SU-DHL-6 (cell line): Measurements from ENCODE around the gene SMIM8.

Source experiments
- H2AFZ ChIP-seq: fragments of 200-600 bp; sonication (generic); 2 replicates; pipeline ENCODE4 v1.6.1; 2014; ENCODE audit warnings: low read depth, mild to moderate bottlenecking, moderate library complexity, mixed read lengths, antibody characterized with exemption, low read length; ENCODE audit not compliant: severe bottlenecking
- H3F3A ChIP-seq: fragments of 200-600 bp; shearing (Covaris generic); 2 replicates; pipeline ENCODE4 v1.6.0; 2016; ENCODE audit warnings: antibody characterized with exemption, mild to moderate bottlenecking; ENCODE audit not compliant: insufficient read depth
- H3K27ac ChIP-seq: fragments of 200-600 bp; sonication (generic); 2 replicates; pipeline ENCODE4 v1.5.1; 2016; ENCODE audit warnings: low read depth, mild to moderate bottlenecking, low read length, moderate library complexity, mixed read lengths
- H3K27me3 ChIP-seq: fragments of 200-600 bp; sonication (generic), shearing (Covaris generic); 2 replicates; pipeline ENCODE4 v1.6.0; 2014; ENCODE audit warnings: mild to moderate bottlenecking, low read length
- H3K36me3 ChIP-seq: fragments of 200-600 bp; sonication (generic); 2 replicates; pipeline ENCODE4 v1.6.1; 2014; ENCODE audit warnings: mild to moderate bottlenecking, low read length, mixed read lengths
- H3K4me2 ChIP-seq: fragments of 300-600, 200-600 bp; shearing (Covaris generic), sonication (generic); 2 replicates; pipeline ENCODE4 v1.6.0; 2014; ENCODE audit warnings: low read length, low read depth, mild to moderate bottlenecking; ENCODE audit not compliant: poor library complexity, severe bottlenecking
- H3K4me3 ChIP-seq: fragments of 200-600 bp; sonication (generic); 2 replicates; pipeline ENCODE4 v1.5.1; 2014; ENCODE audit warnings: antibody characterized with exemption, low read length, mild to moderate bottlenecking, mixed read lengths; ENCODE audit not compliant: insufficient read depth, poor library complexity, severe bottlenecking
- H3K79me2 ChIP-seq: fragments of 200-600 bp; sonication (generic); 2 replicates; pipeline ENCODE4 v1.6.1; 2014; ENCODE audit warnings: mild to moderate bottlenecking, low read length, moderate library complexity; ENCODE audit not compliant: insufficient read depth
- H3K9ac ChIP-seq: fragments of 200-600 bp; sonication (generic); 2 replicates; pipeline ENCODE4 v1.7.0; 2014; ENCODE audit warnings: mild to moderate bottlenecking, low read length
- H3K9me2 ChIP-seq: fragments of 200-600 bp; sonication (generic); replicated peaks from 2 replicates; pipeline ENCODE4 v1.6.1; 2014; ENCODE audit warnings: low read length; ENCODE audit not compliant: insufficient read depth
- H3K9me3 ChIP-seq: fragments of 200-600 bp; sonication (generic); 2 replicates; pipeline ENCODE4 v1.6.1; 2014; ENCODE audit warnings: low read length, mixed read lengths; ENCODE audit not compliant: insufficient read depth
- H4K20me1 ChIP-seq: fragments of 200-600 bp; sonication (generic); 2 replicates; pipeline ENCODE4 v1.6.1; 2014; ENCODE audit warnings: low read depth, mild to moderate bottlenecking, antibody characterized with exemption, low read length, moderate library complexity, mixed read lengths
- EZH2phosphoT487 ChIP-seq: fragments of 200-600 bp; sonication (generic), shearing (Covaris generic); conservative IDR thresholded peaks from 2 replicates; pipeline ENCODE4 v1.6.1; 2018; ENCODE audit warnings: mild to moderate bottlenecking, antibody characterized with exemption, low read length, moderate library complexity, mixed read lengths
- TF ChIP-seq, protein P1 (sequence below): fragments of 200-600 bp; sonication (generic); IDR thresholded peaks from one replicate; pipeline ENCODE4 v1.5.1; 2017; ENCODE audit warnings: antibody characterized with exemption, mild to moderate bottlenecking, low read length, moderate library complexity; ENCODE audit not compliant: insufficient read depth, poor library complexity, severe bottlenecking

Gene SMIM8

DNA sequence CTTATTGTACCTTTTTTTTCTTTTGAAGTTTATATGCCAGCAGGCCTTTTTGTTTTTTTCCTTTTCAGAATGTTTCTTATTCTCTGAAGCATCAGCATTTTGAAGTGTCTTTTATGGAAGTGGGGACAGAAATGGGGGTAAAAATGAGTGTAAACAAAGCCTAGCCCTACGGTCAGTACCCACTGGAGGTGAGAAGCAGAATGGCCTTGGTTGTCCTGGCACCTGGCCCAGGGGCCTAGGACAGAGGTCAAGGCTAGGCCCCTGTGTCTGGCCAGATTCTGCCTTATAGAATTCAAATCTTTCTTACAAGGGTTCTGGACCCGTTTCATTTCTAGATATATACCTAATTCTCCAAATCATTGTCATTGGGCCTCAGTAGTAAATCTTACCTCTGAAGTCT, 18.8 kb downstream of the SMIM8 start:
- H3K27ac ChIP-seq, result no peak overlapping the region
- H3K27me3 ChIP-seq, result no peaks in the 10 kb centered on the region
- no peak overlapping the region for H2AFZ ChIP-seq
- no peaks in the 10 kb centered on the region for H3K9me3 ChIP-seq
- H3K9ac ChIP-seq, result no peak overlapping the region
- no peaks in the 10 kb centered on the region for H4K20me1 ChIP-seq
- no peaks in the 10 kb centered on the region for H3K9me2 ChIP-seq
- H3F3A ChIP-seq, result no peaks in the 10 kb centered on the region
- no peaks in the 10 kb centered on the region for H3K79me2 ChIP-seq
- H3K4me3 ChIP-seq, result no peak overlapping the region
- H3K4me2 ChIP-seq, result no peak overlapping the region
- TF ChIP-seq EZH2phosphoT487, result no peak
- TF ChIP-seq, protein P1, sequence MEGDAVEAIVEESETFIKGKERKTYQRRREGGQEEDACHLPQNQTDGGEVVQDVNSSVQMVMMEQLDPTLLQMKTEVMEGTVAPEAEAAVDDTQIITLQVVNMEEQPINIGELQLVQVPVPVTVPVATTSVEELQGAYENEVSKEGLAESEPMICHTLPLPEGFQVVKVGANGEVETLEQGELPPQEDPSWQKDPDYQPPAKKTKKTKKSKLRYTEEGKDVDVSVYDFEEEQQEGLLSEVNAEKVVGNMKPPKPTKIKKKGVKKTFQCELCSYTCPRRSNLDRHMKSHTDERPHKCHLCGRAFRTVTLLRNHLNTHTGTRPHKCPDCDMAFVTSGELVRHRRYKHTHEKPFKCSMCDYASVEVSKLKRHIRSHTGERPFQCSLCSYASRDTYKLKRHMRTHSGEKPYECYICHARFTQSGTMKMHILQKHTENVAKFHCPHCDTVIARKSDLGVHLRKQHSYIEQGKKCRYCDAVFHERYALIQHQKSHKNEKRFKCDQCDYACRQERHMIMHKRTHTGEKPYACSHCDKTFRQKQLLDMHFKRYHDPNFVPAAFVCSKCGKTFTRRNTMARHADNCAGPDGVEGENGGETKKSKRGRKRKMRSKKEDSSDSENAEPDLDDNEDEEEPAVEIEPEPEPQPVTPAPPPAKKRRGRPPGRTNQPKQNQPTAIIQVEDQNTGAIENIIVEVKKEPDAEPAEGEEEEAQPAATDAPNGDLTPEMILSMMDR, result no peak
- no peaks in the 10 kb centered on the region for H3K36me3 ChIP-seq

DNA sequence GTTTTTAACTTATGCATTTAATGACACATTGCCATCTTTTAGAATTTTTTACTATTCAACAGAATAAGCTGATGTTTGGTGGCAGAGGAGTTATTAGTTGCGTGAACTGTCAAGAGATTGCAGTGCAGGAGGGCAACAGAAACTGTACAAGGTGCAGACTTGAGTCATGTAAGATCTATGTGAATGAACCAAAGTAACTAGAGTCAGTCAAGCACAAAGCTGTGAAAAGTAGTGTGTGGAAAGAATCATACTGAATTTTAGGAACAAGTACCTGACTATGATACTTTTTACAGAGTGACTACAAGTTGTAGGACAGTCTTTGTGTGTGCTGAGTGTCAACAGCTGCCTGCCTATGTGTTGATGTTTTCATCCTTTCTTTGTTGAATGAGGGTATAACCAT, 19.5 kb downstream of the SMIM8 start:
- Histone ChIP-seq H2AFZ (no peak overlapping the region), H3K9ac (no peak overlapping the region), H4K20me1 (no peaks in the 10 kb centered on the region), H3K27me3 (no peaks in the 10 kb centered on the region), H3K36me3 (no peaks in the 10 kb centered on the region), H3K79me2 (no peaks in the 10 kb centered on the region), H3K4me2 (no peak overlapping the region), H3K9me2 (no peaks in the 10 kb centered on the region), H3K4me3 (no peak overlapping the region), H3F3A (no peaks in the 10 kb centered on the region), H3K9me3 (no peaks in the 10 kb centered on the region), H3K27ac (no peak overlapping the region)
- TF ChIP-seq EZH2phosphoT487, result no peak
- TF ChIP-seq, protein P1, result no peak

DNA sequence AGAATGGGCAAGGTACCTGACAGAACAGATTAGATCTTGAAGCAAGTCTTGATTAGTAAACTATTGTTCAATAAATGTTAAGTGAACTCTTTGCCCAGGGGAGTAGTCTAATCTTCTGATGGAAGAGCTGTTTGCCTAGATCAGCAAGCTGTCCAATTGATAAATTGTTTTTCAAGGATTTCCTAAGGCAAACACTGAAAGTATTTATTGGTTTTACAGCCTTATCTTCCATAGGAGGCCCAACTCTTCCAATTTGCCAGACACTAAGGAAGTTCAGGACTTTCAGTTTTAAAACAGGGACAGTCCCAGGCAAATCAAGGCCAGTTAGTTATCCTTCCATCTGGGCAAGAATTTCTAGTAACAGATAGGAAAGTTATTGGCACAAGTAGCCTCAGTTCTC, 20.4 kb downstream of the SMIM8 start:
- no peak overlapping the region for H3K4me2 ChIP-seq
- TF ChIP-seq, protein P1, result no peak
- TF ChIP-seq EZH2phosphoT487, result no peak
- no peaks in the 10 kb centered on the region for H3K27me3 ChIP-seq
- no peaks in the 10 kb centered on the region for H3K79me2 ChIP-seq
- no peaks in the 10 kb centered on the region for H3K36me3 ChIP-seq
- no peak overlapping the region for H3K4me3 ChIP-seq
- H3F3A ChIP-seq, result no peaks in the 10 kb centered on the region
- H2AFZ ChIP-seq, result no peak overlapping the region
- no peak overlapping the region for H3K27ac ChIP-seq
- H3K9ac ChIP-seq, result no peak overlapping the region
- H3K9me2 ChIP-seq, result no peaks in the 10 kb centered on the region
- no peaks in the 10 kb centered on the region for H3K9me3 ChIP-seq
- H4K20me1 ChIP-seq, result no peaks in the 10 kb centered on the region
